ENCODE data around the gene KRTAP10-1. TPM values are rescaled to one million over a fixed set of nuclear protein-coding genes. Genes with fewer than 3 reads are reported as not detected.

The KRTAP10-1 gene, protein sequence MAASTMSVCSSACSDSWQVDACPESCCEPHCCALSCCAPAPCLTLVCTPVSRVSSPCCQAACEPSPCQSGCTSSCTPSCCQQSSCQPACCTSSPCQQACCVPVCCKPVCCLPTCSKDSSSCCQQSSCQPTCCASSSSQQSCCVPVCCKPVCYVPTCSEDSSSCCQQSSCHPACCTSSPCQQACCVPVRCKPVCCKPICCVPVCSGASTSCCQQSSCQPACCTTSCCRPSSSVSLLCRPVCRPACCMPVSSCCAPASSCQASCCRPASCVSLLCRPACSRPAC
- not detected for total RNA-seq

DNA sequence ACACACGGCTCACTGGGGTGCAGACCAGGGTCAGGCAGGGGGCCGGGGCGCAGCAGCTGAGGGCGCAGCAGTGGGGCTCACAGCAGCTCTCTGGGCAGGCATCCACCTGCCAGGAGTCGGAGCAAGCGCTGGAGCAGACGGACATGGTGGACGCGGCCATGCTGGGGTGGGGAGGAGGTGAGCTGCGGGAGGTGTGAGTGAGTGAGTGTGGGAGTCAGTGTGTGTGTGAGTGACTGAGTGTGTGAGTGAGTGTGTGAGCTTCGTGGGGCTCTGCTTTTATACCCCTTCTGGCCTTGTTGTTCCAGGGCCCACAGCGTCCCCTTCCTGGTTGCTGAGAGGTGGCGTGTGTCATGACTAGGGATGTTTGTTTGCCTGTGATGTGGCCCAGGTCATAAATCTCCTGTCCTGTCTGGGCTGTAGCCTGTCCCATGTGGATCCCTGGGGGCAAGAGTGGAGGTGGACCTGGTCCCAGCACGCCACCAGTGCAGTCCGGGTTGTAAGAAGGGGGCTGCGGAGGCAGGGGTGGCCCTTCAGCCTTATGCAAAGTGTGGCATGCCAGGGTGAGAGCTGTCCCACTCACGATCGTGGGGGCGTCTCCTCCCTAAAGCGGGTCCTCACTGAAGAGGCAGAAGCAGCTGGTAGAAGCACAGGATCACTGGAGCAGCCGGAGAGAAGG lies at the start of gene KRTAP10-1:
Gene KRTAP10-1, minus strand, starts transcription at position 205 of the 676 bp plus-strand sequence. Its CDS starts 45 bp downstream, at position 160.

DNA sequence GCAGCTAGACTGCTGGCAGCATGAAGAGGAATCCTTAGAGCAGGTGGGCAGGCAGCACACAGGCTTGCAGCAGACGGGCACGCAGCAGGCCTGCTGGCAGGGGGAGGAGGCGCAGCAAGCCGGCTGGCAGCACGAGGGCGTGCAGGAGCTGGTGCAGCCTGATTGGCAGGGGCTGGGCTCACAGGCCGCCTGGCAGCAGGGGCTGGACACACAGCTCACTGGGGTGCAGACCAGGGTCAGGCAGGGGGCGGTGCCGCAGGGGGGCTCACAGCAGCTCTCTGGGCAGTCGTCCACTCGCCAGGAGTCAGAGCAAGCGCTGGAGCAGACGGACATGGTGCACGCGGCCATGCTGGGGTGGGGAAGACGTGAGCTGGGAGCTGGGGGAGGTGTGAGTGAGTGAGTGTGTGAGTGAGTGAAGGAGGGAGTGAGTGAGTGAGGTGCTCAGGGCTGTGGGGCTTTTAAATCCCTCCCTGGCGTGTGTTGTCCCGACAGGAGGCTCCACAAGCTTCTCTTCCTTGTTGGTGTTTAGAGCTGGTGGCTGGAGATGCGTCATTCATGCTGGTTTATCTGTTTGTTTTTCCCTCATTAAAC lies 40.3 kb upstream of the KRTAP10-1 start, which contains the start of gene KRTAP10-5:
Gene KRTAP10-5, minus strand, starts transcription at position 374 of the 591 bp plus-strand sequence. Its CDS starts 26 bp downstream, at position 348.

DNA sequence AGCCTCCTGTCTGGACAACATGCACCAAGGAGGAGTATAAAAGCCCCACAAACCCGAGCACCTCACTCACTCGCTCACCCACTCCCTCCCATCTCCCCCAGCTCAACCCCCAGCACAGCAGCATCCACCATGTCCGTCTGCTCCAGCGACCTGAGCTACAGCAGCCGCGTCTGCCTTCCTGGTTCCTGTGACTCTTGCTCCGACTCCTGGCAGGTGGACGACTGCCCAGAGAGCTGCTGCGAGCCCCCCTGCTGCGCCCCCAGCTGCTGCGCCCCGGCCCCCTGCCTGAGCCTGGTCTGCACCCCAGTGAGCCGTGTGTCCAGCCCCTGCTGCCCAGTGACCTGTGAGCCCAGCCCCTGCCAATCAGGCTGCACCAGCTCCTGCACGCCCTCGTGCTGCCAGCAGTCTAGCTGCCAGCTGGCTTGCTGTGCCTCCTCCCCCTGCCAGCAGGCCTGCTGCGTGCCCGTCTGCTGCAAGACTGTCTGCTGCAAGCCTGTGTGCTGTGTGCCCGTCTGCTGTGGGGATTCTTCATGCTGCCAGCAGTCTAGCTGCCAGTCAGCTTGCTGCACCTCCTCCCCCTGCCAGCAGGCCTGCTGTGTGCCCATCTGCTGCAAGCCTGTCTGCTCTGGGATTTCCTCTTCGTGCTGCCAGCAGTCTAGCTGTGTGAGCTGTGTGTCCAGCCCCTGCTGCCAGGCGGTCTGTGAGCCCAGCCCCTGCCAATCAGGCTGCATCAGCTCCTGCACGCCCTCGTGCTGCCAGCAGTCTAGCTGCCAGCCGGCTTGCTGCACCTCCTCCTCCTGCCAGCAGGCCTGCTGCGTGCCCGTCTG lies 33.8 kb upstream of the KRTAP10-1 start, which contains the start of gene KRTAP10-4:
Gene KRTAP10-4, plus strand, starts transcription at position 100 of the 827 bp plus-strand sequence. Its CDS starts 30 bp downstream, at position 130.

DNA sequence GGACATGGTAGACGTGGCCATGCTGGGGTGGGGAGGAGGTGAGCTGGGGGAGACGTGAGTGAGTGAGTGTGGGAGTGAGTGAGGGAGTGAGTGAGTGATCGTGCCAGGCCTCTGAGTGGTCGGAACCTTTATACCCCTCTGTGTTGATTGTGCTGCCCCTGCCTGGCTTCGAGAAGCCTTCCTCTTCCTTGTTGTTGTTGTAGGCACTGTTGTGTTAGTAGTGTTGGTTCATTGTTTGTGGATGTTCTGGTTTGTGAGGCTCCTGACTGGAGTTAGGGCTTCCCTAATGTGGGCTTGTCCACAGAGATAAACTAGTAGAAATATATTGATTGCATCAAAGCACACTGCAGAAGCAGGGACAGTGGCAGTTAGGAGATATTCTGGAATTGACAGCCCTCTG lies 18.7 kb upstream of the KRTAP10-1 start, which contains the start of gene KRTAP10-3:
Gene KRTAP10-3, minus strand, starts transcription at position 101 of the 400 bp plus-strand sequence. Its CDS starts 80 bp downstream, at position 21.

DNA sequence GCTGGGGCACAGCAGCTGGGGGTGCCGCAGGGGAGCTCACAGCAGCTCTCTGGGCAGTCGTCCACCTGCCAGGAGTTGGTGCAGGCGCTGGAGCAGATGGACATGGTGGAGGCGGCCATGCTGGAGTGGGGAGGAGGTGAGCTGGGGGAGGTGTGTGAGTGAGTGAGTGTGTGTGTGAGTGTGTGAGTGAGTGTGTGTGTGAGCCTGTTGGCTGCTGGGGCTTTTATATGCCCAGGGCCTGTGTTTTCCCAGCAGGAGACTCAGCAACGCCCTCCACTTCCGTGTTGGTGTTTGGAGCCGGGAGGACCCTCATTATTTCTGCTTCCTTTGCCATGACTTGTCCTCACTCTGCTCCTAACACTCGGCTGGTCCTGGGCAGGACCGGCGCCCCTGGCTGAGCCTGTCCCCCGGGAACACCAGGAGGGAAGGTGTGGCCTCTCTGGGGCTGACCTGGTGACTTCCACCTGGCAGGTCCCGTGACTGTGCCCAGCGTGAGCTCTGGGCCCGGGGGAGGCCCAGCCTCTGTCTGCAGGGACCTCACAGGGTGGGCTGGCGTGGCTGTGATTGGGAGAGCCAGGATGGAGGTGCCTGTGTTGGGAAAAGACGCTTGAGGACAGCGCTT lies 11.5 kb upstream of the KRTAP10-1 start, which contains the start of gene KRTAP10-2:
Gene KRTAP10-2, minus strand, starts transcription at position 166 of the 622 bp plus-strand sequence. Its CDS starts 47 bp downstream, at position 119.

Other genes starting within 250 kb of the KRTAP10-1 start
- gene PFKL, start 240.1 kb downstream of the KRTAP10-1 start, total RNA-seq: 162 TPM
- gene CFAP410, start 200.8 kb downstream of the KRTAP10-1 start, total RNA-seq: 25.6 TPM
- gene TRPM2, start 186.6 kb downstream of the KRTAP10-1 start, total RNA-seq: 3.0 TPM
- 3.4 TPM for gene LRRC3, start 84.7 kb downstream of the KRTAP10-1 start, total RNA-seq
- gene KRTAP10-2, start 11.3 kb upstream of the KRTAP10-1 start, total RNA-seq: not detected
- gene KRTAP10-3, start 18.6 kb upstream of the KRTAP10-1 start, total RNA-seq: not detected
- gene KRTAP10-4, start 33.5 kb upstream of the KRTAP10-1 start, total RNA-seq: not detected
- not detected for gene KRTAP10-5, start 40.4 kb upstream of the KRTAP10-1 start, total RNA-seq
- gene KRTAP10-6, start 52.3 kb upstream of the KRTAP10-1 start, total RNA-seq: not detected
- gene KRTAP10-7, start 60.4 kb upstream of the KRTAP10-1 start, total RNA-seq: not detected
- not detected for gene KRTAP10-8, start 71.9 kb upstream of the KRTAP10-1 start, total RNA-seq
- gene KRTAP10-9, start 86.9 kb upstream of the KRTAP10-1 start, total RNA-seq: not detected
- not detected for gene KRTAP10-10, start 97.2 kb upstream of the KRTAP10-1 start, total RNA-seq
- not detected for gene KRTAP10-11, start 106.2 kb upstream of the KRTAP10-1 start, total RNA-seq
- gene KRTAP12-4, start 114.5 kb upstream of the KRTAP10-1 start, total RNA-seq: not detected
- gene KRTAP12-3, start 117.7 kb upstream of the KRTAP10-1 start, total RNA-seq: not detected
- not detected for gene KRTAP12-2, start 126.7 kb upstream of the KRTAP10-1 start, total RNA-seq
- not detected for gene KRTAP12-1, start 142.0 kb upstream of the KRTAP10-1 start, total RNA-seq
- not detected for gene KRTAP10-12, start 157.0 kb upstream of the KRTAP10-1 start, total RNA-seq
- gene TSPEAR, start 171.4 kb upstream of the KRTAP10-1 start, total RNA-seq: not detected